Upper lobe of left lung (tissue), 4 donors: ENCODE data around the gene HLA-G.

Source experiments
- EP300 ChIP-seq, 4 donors: sonication (generic); formaldehyde crosslinking; IDR thresholded peaks; one replicate each; pipeline ENCODE4 v1.5.1; 2017; ENCODE audit warnings: antibody characterized with exemption in 4 of 4, control low read depth in 2 of 4
- TF ChIP-seq, protein P1 (sequence below), 6 experiments: fragments of 450-650 bp in 4 of 6; fragments of 200-600 bp in 2 of 6; sonication (generic) in 2 of 6; IDR thresholded peaks; one replicate each; pipeline ENCODE4 v1.5.1; 2016 to 2019; ENCODE audit warnings: antibody characterized with exemption in 6 of 6

DNA sequence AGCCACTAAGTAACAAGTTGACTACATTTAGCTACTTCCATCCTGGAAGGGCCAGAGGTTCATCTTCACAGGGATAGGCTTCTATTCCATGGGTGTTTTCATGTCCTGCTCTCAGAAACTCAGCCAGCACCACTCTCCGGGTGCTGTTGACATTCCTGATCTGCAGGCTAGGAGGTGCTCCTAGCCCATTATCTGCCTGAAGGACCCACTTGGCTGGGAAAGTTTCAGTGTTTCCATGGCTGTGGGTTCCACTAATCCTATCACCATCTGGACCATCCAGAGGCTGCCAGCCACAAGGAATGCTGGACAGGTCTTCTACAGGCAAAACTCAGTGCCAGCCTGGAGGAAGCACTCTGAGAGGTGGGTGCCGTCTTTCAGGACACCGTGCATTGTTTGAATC lies 45.2 kb downstream of the HLA-G start:
- TF ChIP-seq, protein P1, sequence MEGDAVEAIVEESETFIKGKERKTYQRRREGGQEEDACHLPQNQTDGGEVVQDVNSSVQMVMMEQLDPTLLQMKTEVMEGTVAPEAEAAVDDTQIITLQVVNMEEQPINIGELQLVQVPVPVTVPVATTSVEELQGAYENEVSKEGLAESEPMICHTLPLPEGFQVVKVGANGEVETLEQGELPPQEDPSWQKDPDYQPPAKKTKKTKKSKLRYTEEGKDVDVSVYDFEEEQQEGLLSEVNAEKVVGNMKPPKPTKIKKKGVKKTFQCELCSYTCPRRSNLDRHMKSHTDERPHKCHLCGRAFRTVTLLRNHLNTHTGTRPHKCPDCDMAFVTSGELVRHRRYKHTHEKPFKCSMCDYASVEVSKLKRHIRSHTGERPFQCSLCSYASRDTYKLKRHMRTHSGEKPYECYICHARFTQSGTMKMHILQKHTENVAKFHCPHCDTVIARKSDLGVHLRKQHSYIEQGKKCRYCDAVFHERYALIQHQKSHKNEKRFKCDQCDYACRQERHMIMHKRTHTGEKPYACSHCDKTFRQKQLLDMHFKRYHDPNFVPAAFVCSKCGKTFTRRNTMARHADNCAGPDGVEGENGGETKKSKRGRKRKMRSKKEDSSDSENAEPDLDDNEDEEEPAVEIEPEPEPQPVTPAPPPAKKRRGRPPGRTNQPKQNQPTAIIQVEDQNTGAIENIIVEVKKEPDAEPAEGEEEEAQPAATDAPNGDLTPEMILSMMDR (IDR thresholded peaks at IDR 0.05) = no peak
- no peak for TF ChIP-seq EP300 (IDR thresholded peaks at IDR 0.05)
